GM12878 (cell line): ENCODE measurements around the gene STEAP2. TPM values are rescaled to one million over a fixed set of nuclear protein-coding genes. Genes with fewer than 3 reads are reported as not detected.

Source experiments
- E4F1 ChIP-seq: fragments of 450-650 bp; IDR thresholded peaks from 2 replicates; pipeline ENCODE4 v1.6.1; 2018; ENCODE audit warnings: borderline replicate concordance, mild to moderate bottlenecking; ENCODE audit not compliant: partially characterized antibody
- ETV6 ChIP-seq, 2 experiments: fragments of 450-650 bp in 1 of 2; IDR thresholded peaks in 1 of 2; conservative IDR thresholded peaks in 1 of 2; 2 replicates each; pipeline ENCODE4 v1.6.1; 2014; ENCODE audit warnings: antibody characterized with exemption in 1 of 2, borderline replicate concordance in 1 of 2, low read depth in 1 of 2, mild to moderate bottlenecking in 1 of 2, moderate library complexity in 1 of 2
- MYC ChIP-seq: IDR thresholded peaks from 2 replicates; pipeline ENCODE4 v1.6.1; 2011; ENCODE audit warnings: mild to moderate bottlenecking, low read length, moderate library complexity, inconsistent platforms; ENCODE audit not compliant: insufficient read depth, insufficient replicate concordance, insufficient read length, severe bottlenecking
- POLR2A ChIP-seq: IDR thresholded peaks from 2 replicates; pipeline ENCODE4 v1.6.1; 2011; ENCODE audit warnings: low read depth, mild to moderate bottlenecking, low read length
- SMARCA5 ChIP-seq: fragments of 450-650 bp; IDR thresholded peaks from 2 replicates; pipeline ENCODE4 v1.6.1; 2017; ENCODE audit warnings: mild to moderate bottlenecking
- TCF12 ChIP-seq: IDR thresholded peaks from 2 replicates; pipeline ENCODE4 v1.6.1; 2011; ENCODE audit warnings: low read depth, mild to moderate bottlenecking, low read length
- USF2 ChIP-seq: IDR thresholded peaks from 2 replicates; pipeline ENCODE4 v1.6.1; 2011; ENCODE audit warnings: low read depth, low read length, improper control_type of control experiment, borderline replicate concordance
- ZBTB11 ChIP-seq: fragments of 450-650 bp; formaldehyde crosslinking; IDR thresholded peaks from 2 replicates; pipeline ENCODE4 v1.5.0; 2022; ENCODE audit warnings: mild to moderate bottlenecking, missing genetic modification characterization
- polyA plus RNA-seq, 11 experiments: library from polyadenylated mRNA; depleted of rRNA in 4 of 11; unstranded in 6 of 11; stranded (reverse) in 5 of 11; fragments of >200 nt; fragmentation: Nextera tagmentation in 4 of 11; fragmentation: Illumina TruSeq in 1 of 11; extraction: Ambion mirVana in 4 of 11; extraction: Trizol in 1 of 11; gene quantifications; 1 replicate in 1 of 11; 2 replicates in 10 of 11; pipeline versions ENCODE4 v1.2.1 to v1.2.3, GENCODE V29; 2011 to 2016; ENCODE audit warnings: inconsistent platforms in 2 of 11, missing spikeins in 2 of 11, low read depth in 1 of 11
- total RNA-seq, 4 experiments: library from RNA; depleted of rRNA in 3 of 4; stranded (reverse); fragments of >200 nt in 3 of 4; fragmentation: Illumina TruSeq in 1 of 4; extraction: Trizol in 1 of 4; gene quantifications; 2 replicates each; pipeline versions ENCODE4 v1.2.1 to v1.2.3, GENCODE V29; 2013 to 2021
- TF ChIP-seq, protein P1 (sequence below): IDR thresholded peaks from 2 replicates; pipeline ENCODE4 v1.6.1; 2012; ENCODE audit warnings: low read depth, low read length, improper control_type of control experiment

The STEAP2 gene
- total and polyA plus RNA-seq, 10 of the 15 experiments (the other 5 are each of a cell fraction or from before 2014, with no cell fraction given): 0.64 to 17.6 (median 1.8) TPM

GRCh38 chr7:90256778-90257177, 45.2 kb downstream of the STEAP2 start (continued):
- TF ChIP-seq E4F1: no peak
- no peak for TF ChIP-seq SMARCA5
- no peak for TF ChIP-seq ZBTB11 (CRISPR knock-in tag)
- no peak for TF ChIP-seq ETV6 (conservative IDR thresholded peaks at IDR 0.05 in 1 of 2, IDR thresholded peaks at IDR 0.05 in 1 of 2; ENCODE audit: borderline replicate concordance in 1 of 2, low read depth in 1 of 2)
- no peak for TF ChIP-seq USF2
- no peak for TF ChIP-seq TCF12
- TF ChIP-seq POLR2A: no peak
- TF ChIP-seq MYC: no peak
- TF ChIP-seq, protein P1, sequence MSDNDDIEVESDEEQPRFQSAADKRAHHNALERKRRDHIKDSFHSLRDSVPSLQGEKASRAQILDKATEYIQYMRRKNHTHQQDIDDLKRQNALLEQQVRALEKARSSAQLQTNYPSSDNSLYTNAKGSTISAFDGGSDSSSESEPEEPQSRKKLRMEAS: no peak
